ENCODE results near the gene SMIM24. TPM values are rescaled to one million over a fixed set of nuclear protein-coding genes. Genes with fewer than 3 reads are reported as not detected.
"Not testable (repeated sequence)": the region's sequence is repeated elsewhere in the genome, so short reads cannot be mapped to it uniquely, and the experiment has no call there.

SMIM24 gene
- total RNA-seq, 2 experiments from 2014 or later, result 2.2 to 2.5 TPM

GRCh38 chr19:3431760-3432397 lies 48.4 kb downstream of the SMIM24 start:
- Mint-ChIP-seq H3K36me3 (peaks cover 26% of the 10 kb centered on the region), H3K4me3 (no peak overlapping the region), H3K27ac (no peak overlapping the region), H3K4me1 (peaks cover 12% of the 10 kb centered on the region), H3K27me3 (no peaks in the 10 kb centered on the region), H3K9me3 (peaks cover 5% of the 10 kb centered on the region)
- DNase-seq, result no peak

DNA sequence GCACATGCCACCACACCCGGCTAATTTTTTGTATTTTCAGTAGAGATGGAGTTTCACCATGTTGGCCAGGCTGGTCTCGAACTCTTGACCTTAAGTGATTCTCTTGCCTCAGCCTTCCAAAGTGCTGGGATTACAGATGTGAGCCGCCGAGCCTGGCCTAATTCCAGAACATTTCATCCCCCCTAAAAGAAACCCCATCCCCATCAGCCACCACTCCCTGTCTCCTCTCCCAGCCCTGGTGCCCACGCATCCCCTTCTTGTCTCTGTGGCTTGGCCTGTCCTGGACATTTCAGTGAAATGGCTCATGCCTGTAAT lies 50.0 kb downstream of the SMIM24 start:
- H3K9me3 Mint-ChIP-seq, DNase-seq, H3K27me3 Mint-ChIP-seq: not testable (repeated sequence)

GRCh38 chr19:3426433-3426832 lies 53.9 kb downstream of the SMIM24 start:
- H3K4me1 Mint-ChIP-seq, result no peaks in the 10 kb centered on the region
- no peak overlapping the region for H3K27ac Mint-ChIP-seq

More for the DNA sequence above, 50.0 kb downstream of the SMIM24 start:
- not testable (repeated sequence) for H3K4me3 Mint-ChIP-seq, H3K4me1 Mint-ChIP-seq, H3K27ac Mint-ChIP-seq
- peaks cover 26% of the 10 kb centered on the region for H3K36me3 Mint-ChIP-seq

More at GRCh38 chr19:3426433-3426832, 53.9 kb downstream of the SMIM24 start:
- Mint-ChIP-seq H3K27me3 (no peaks in the 10 kb centered on the region), H3K4me3 (no peak overlapping the region), H3K9me3 (no peaks in the 10 kb centered on the region), H3K36me3 (peaks cover 8% of the 10 kb centered on the region)
- DNase-seq, result no peak

Other genes with a start within 250 kb of the SMIM24 start
- 10 to 100 TPM; 19.0 to 19.5 TPM for gene NFIC, start 113.9 kb downstream of the SMIM24 start, total RNA-seq
- not detected for gene SMIM44, start 2.9 kb upstream of the SMIM24 start, total RNA-seq
- 10 to 100 TPM; 17.2 to 18.3 TPM for gene DOHH, start 20.1 kb upstream of the SMIM24 start, total RNA-seq
- gene FZR1, start 25.8 kb upstream of the SMIM24 start, total RNA-seq, result 10 to 100 TPM; 32.6 to 39.6 TPM
- gene TEKTIP1, start 58.6 kb upstream of the SMIM24 start, total RNA-seq, result 1 to 10 TPM; 1.2 to 2.2 TPM
- 10 to 100 TPM; 73.2 to 76.1 TPM for gene MFSD12, start 77.1 kb upstream of the SMIM24 start, total RNA-seq
- 10 to 100 TPM; 37.1 to 41.6 TPM for gene HMG20B, start 92.4 kb upstream of the SMIM24 start, total RNA-seq
- gene GIPC3, start 105.0 kb upstream of the SMIM24 start, total RNA-seq, result under 1 TPM; 0.32 to 0.43 TPM
- gene TBXA2R, start 126.3 kb upstream of the SMIM24 start, total RNA-seq, result 1 to 10 TPM; 2.8 to 3.1 TPM
- 10 to 100 TPM; 33.0 to 34.4 TPM for gene CACTIN, start 146.3 kb upstream of the SMIM24 start, total RNA-seq
- 10 to 100 TPM; 12.9 to 14.8 TPM for gene PIP5K1C, start 219.9 kb upstream of the SMIM24 start, total RNA-seq
- gene TJP3, start 227.9 kb upstream of the SMIM24 start, total RNA-seq, result under 1 TPM; 0.24 to 0.39 TPM

Measured in activated naive CD8-positive, alpha-beta T cell treated with anti-CD3 and anti-CD28 coated beads for 36 hours (primary cell).